GM13976 (cell line): ENCODE measurements around the gene MCAT.
A peak's percentile ranks its signal among the peaks of the same experiment; 100 is the strongest.

ENCODE experiments used
- DNase-seq: peaks from one replicate; pipeline ENCODE4 v3.0.0; 2012; ENCODE audit warnings: low spot score
- CTCF ChIP-seq: IDR thresholded peaks from 2 replicates; pipeline ENCODE4 v1.5.1; 2012; ENCODE audit warnings: borderline replicate concordance, mild to moderate bottlenecking; ENCODE audit not compliant: insufficient read depth; ENCODE audit errors: extremely low read depth, missing control alignments, control extremely low read depth
- in situ Hi-C: fragments of 300-500 bp; cut with MboI; formaldehyde crosslinking; loops from one replicate; pipeline ENCODE4 v1.12.0; 2022; ENCODE audit warnings: low sequenced_read_pairs, mixed read lengths, inconsistent platforms; ENCODE audit not compliant: unreplicated experiment

The MCAT gene

DNA sequence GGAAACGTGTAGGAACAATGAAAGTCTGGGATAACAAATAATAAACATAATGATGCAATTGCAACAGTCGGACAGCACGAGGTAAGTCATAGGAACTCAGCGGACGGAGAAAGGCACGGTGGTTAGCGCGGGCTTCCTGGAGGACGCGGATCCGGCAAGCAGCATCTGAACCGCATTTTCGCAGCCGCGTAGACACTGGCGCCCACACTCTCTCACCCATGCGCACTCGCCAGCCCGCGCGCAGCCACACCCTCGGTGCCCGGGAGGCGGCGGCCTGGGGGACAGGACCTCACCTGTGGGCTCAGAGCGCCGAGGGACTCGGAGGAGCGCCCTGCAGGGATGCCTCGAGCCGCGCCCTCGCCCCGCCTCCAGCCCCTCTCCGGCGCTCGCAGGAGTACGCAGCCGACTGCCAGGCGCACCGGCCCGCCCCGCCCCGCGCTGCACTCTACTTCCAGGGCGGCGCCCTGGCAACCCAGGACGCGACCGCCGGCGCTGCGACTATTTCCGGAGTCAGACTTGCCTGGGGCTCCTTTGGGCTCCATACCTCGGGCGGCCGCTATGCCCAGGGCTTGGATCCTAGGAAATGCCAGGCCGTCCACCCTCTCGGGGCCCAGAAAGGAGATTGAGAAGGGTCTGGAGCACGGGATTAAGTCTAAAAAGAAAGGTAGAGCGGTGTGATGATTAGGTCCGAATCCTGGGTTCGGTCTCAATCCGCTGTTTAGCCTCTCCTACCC lies 54.0 kb downstream of the MCAT start, which contains the start of gene TTLL1:
TTLL1 (minus strand) TSS at position 408 of the 734 bp plus-strand sequence. CDS start 13,805 bp downstream, outside the sequence.
- DNase-seq, result peak; percentile 98

DNA sequence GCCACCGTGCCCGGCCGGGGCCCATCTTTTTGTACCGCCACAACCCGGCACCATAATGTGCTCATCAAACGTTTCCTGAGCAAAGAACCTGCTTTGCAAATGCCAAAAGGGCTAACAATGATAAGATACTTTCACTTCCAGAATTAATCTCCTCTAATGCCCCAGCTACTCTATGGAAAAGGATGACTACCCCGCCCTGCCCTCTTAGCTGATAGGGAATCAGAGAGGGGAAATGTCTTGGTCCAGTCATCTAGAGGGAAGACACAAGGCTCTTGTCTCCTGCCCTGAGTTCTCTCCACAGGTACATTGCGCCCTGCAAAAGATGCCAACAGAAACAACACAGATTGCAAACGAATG lies 54.6 kb downstream of the MCAT start:
- DNase-seq, result no peak
- no peak for TF ChIP-seq CTCF
- in situ Hi-C loops, result no loop called here

More for the DNA sequence above, 54.0 kb downstream of the MCAT start, which contains the start of gene TTLL1:
- in situ Hi-C loops, result no loop called here
- no peak for TF ChIP-seq CTCF

DNA sequence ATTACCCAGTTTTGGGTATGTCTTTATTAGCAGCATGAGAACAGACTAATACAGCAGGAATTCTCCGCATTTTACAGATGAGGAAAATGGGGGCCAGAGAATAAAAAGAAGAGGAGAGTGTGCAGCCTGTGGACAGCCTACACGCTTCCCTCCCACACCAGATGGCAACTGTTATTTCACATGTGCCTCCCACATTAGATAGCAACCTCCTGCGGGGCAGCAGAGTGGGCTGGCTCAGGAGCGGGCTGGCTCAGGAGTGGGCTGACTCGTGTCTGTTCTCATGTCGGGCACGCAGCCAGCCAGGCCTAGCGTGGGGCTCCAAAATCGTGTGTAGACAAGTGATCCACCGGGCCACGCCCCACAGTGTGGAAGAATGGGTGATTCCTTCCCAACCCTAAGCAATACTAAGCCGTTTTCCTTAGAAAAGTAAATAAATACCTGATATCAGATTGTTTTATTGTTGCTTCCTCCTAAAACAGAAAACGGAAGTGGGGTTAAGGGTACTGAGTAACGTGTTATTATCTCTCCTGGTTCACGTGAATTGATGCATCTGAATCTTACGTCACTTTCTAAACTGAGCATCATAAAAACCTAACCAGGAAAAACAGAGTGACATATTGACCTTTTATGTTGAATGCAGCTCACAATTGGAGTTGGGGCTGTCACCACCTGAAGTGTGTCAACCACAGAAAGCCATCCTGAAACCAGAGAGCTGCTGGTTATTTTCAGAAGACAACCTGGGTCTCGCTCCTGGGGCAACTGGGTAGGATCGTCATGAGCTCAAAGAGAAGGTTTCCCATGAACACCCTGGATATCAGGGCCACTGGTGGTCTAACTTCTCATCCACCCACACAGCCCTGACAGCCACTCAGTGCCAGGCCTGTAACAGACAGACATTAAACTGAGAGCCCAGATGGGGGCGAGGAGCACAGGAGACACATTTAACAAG lies 57.3 kb downstream of the MCAT start:
- peak; percentile 69 for DNase-seq
- no peak for TF ChIP-seq CTCF
- in situ Hi-C loops, result no loop called here
